Neutrophil (primary cell): Measurements from ENCODE around the gene FXR1.
"Not testable (repeated sequence)": the region's sequence is repeated elsewhere in the genome, so short reads cannot be mapped to it uniquely, and the experiment has no call there.

Source experiments
- H3K27ac ChIP-seq: fragments of 200-600 bp; sonication (generic); 2 replicates; pipeline ENCODE4 v1.5.1; 2016; ENCODE audit warnings: mild to moderate bottlenecking, moderate library complexity
- H3K27me3 ChIP-seq: fragments of 200-600 bp; sonication (generic); 2 replicates; pipeline ENCODE4 v1.6.0; 2016; ENCODE audit warnings: mild to moderate bottlenecking
- H3K36me3 ChIP-seq: fragments of 200-600 bp; sonication (generic); 2 replicates; pipeline ENCODE4 v1.5.1; 2017
- H3K4me1 ChIP-seq, 2 experiments: fragments of 200-600 bp in 1 of 2; sonication (generic) in 1 of 2; 1 replicate in 1 of 2; 2 replicates in 1 of 2; pipeline versions ENCODE4 v1.5.1 to v1.6.1; 2013 to 2016; ENCODE audit warnings: low read depth in 1 of 2, low read length in 1 of 2, mild to moderate bottlenecking in 1 of 2, moderate library complexity in 1 of 2; ENCODE audit not compliant: control insufficient read depth in 1 of 2, insufficient read depth in 1 of 2
- H3K4me3 ChIP-seq, 2 experiments: fragments of 200-600 bp in 1 of 2; sonication (generic) in 1 of 2; 1 replicate in 1 of 2; 2 replicates in 1 of 2; pipeline ENCODE4 v1.5.1; 2013 to 2016; ENCODE audit warnings: low read depth in 1 of 2, low read length in 1 of 2, mild to moderate bottlenecking in 1 of 2, moderate library complexity in 1 of 2
- H3K9me3 ChIP-seq: fragments of 200-600 bp; sonication (generic); 2 replicates; pipeline ENCODE4 v1.5.1; 2016
- TF ChIP-seq, protein P1 (sequence below): fragments of 200-600 bp; sonication (generic); IDR thresholded peaks from 2 replicates; pipeline ENCODE4 v1.5.1; 2016; ENCODE audit warnings: antibody characterized with exemption

FXR1 gene

DNA sequence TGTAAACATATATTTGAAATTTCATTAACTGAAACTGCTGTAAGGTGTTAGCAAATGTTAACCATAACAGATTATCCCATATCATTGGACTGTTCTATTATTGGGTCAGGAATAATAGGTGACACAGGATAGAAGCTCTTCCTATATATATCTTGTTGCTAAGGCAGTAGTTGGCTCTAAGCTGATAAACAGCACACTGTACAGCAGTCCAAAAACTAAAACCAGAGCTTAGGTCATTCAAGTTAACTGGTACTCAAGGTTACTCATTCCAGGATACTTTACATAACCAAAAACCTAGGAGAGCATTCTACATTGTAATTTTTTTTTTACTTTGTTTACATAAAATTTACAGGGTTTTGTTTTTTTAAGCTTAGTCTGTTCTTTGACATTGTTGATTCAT is 68.1 kb downstream of the FXR1 start:
- TF ChIP-seq, protein P1, sequence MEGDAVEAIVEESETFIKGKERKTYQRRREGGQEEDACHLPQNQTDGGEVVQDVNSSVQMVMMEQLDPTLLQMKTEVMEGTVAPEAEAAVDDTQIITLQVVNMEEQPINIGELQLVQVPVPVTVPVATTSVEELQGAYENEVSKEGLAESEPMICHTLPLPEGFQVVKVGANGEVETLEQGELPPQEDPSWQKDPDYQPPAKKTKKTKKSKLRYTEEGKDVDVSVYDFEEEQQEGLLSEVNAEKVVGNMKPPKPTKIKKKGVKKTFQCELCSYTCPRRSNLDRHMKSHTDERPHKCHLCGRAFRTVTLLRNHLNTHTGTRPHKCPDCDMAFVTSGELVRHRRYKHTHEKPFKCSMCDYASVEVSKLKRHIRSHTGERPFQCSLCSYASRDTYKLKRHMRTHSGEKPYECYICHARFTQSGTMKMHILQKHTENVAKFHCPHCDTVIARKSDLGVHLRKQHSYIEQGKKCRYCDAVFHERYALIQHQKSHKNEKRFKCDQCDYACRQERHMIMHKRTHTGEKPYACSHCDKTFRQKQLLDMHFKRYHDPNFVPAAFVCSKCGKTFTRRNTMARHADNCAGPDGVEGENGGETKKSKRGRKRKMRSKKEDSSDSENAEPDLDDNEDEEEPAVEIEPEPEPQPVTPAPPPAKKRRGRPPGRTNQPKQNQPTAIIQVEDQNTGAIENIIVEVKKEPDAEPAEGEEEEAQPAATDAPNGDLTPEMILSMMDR: no peak

DNA sequence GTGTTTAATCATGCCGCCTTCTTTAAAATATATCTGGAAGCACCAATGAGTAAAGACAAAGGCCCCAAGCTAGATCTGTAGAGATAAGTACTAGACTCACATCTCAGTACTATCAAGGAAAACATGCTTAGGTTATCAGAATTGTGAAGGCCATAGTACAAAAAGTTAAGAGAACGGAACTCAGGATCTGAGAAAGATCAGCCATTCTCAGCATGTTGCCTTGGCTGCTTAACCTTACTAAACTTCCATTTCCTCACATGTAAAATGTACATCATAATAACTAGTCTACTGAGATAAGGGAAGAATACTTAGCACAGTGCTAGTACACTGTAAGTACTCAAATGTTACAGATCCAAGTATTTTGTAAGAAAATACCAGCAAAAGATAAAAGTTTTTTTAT is 69.4 kb downstream of the FXR1 start:
- Histone ChIP-seq H3K4me3 (no peak overlapping the region), H3K36me3 (peaks cover 18% of the 10 kb centered on the region), H3K9me3 (no peaks in the 10 kb centered on the region), H3K27me3 (no peaks in the 10 kb centered on the region), H3K27ac (no peak overlapping the region), H3K4me1 (no peaks in the 10 kb centered on the region)
- TF ChIP-seq, protein P1: no peak

More for the DNA sequence above, 68.1 kb downstream of the FXR1 start:
- Histone ChIP-seq H3K27me3 (no peaks in the 10 kb centered on the region), H3K36me3 (peaks cover 24% of the 10 kb centered on the region), H3K9me3 (no peaks in the 10 kb centered on the region), H3K4me3 (no peak overlapping the region), H3K27ac (no peak overlapping the region), H3K4me1 (no peaks in the 10 kb centered on the region)

DNA sequence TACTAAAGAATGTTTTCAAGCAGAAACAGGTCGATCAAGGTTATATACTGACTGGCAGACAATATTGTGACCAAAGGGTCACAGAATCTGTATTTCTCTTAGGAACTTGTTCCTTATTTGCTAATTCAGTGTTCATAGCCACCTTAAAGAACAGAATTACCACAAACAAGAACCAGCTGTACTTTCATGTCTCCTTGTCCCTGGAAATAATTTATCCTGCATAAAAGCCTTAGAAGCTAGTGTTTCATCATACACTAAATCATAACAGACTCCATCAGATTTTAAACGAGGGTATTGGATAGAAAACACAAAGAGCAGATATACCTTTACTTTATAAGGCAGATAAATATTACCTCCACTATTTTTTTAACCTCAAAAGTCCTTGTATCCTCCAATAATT is 70.7 kb downstream of the FXR1 start:
- Histone ChIP-seq H3K4me3 (no peak overlapping the region), H3K27ac (no peak overlapping the region), H3K4me1 (no peaks in the 10 kb centered on the region), H3K36me3 (peaks cover 18% of the 10 kb centered on the region), H3K9me3 (no peaks in the 10 kb centered on the region), H3K27me3 (no peaks in the 10 kb centered on the region)
- TF ChIP-seq, protein P1: no peak

DNA sequence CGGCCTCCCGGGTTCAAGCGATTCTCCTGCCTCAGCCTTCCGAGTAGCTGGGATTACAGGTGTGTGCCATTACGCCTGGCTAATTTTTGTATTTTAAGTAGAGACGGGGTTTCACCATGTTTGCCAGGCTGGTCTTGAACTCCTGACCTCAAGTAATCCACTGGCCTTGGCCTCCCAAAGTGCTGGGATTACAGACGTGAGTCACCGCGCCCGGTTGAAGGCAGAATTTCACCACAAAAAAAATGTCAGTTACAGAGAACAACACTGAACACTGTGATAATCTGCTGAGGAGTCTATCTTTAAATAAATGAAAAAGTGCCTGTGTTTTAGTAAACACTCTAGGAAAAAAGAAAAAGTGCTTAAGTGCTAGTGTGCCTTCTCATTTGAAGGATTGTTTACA is 73.9 kb downstream of the FXR1 start:
- H3K27me3 ChIP-seq, H3K27ac ChIP-seq, H3K4me3 ChIP-seq, H3K9me3 ChIP-seq: not testable (repeated sequence)
- H3K36me3 ChIP-seq: peaks cover 10% of the 10 kb centered on the region
- H3K4me1 ChIP-seq: peaks cover 12 to 17% of the 10 kb centered on the region in 2 experiments

DNA sequence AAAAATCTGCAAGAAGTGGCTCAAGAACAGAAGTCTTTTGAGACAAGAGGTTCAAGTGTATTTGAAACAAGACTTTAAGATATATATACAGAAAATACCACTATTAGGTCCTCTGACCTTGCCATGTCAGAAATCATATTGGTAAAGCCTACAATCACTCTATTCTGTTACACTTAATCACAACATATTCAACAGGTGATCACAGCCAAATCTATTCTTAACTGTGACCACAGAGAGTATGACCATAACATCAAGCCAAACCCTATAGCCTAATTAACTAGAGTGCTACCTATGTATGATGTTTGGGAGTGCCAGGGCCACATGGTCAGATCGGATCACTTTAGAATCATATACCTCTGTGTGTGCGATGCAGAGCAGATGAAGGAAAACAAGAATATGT is 74.9 kb downstream of the FXR1 start:
- no peak overlapping the region for H3K4me3 ChIP-seq
- H3K27me3 ChIP-seq: peaks cover 14% of the 10 kb centered on the region
- no peaks in the 10 kb centered on the region for H3K9me3 ChIP-seq
- H3K36me3 ChIP-seq: peaks cover 10% of the 10 kb centered on the region
- no peak overlapping the region for H3K27ac ChIP-seq
- TF ChIP-seq, protein P1: no peak
- peaks cover 12 to 17% of the 10 kb centered on the region in 2 experiments for H3K4me1 ChIP-seq

DNA sequence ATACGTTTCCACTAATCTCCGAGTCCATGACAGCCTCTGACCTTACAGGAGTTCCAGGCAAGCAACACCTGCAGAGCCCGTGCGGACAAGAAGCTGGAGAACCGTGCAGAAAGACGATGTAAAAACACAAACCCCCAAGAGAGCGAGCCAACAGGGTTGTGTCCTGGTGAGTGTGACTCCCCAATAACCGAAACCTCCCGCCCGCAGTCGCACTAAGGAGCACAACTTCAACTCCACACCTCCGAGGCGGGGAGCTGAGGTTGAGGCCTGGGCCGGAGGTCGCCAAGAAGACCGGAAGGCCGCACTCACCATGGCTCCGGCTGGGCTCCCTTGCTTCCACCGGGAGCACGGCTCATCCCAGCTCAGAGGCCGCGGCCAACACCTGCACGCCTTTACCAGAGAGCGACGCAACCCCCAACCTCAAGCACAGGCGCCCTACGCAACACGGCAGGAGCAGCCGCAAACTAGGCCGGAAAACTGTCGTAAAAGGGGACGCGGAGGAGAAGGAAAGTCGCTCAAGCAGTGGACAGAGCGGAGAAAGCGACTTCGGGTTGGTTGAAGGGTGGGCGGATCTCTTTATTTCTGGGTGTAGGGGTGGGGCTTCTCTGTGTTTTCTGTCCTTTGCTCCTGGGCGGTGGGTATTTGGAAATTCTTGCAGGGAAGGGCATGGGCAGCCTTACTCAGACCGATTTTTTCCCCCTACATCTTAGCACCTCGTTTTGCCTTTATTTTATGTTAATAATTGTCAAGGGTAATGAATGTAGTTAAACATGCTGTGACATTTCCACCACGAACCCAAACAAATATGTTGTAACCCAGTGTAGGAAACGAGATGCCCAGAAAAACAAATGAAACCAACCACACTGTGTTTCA is 77.1 kb downstream of the FXR1 start, which contains the start of gene DNAJC19:
TSS of gene DNAJC19 (minus strand) at position 446 of the 873 bp plus-strand sequence. CDS start at position 312, 134 bp downstream.
- H3K27ac ChIP-seq: peak within 1 kb of the TSS; percentile 62
- peaks cover 12 to 17% of the 10 kb centered on the region in 2 experiments for H3K4me1 ChIP-seq
- H3K4me3 ChIP-seq: peak within 1 kb of the TSS; percentile 58 to 77
- H3K9me3 ChIP-seq: no peaks in the 10 kb centered on the region
- TF ChIP-seq, protein P1: no peak
- H3K27me3 ChIP-seq: peaks cover 24% of the 10 kb centered on the region
- H3K36me3 ChIP-seq: peaks cover 10% of the 10 kb centered on the region
